GM23248 (cell line): ENCODE measurements around the gene GGT6.
A peak's percentile ranks its signal among the peaks of the same experiment; 100 is the strongest.

Experiments
- EZH2 ChIP-seq: fragments of 200-600 bp; sonication (generic); IDR thresholded peaks from 2 replicates; pipeline ENCODE4 v1.6.1; 2018; ENCODE audit warnings: antibody characterized with exemption, mild to moderate bottlenecking; ENCODE audit not compliant: insufficient read depth, poor library complexity, severe bottlenecking
- EZH2phosphoT487 ChIP-seq: fragments of 200-600 bp; sonication (generic); IDR thresholded peaks from 2 replicates; pipeline ENCODE4 v1.6.1; 2018; ENCODE audit warnings: antibody characterized with exemption, moderate library complexity, mild to moderate bottlenecking, low read depth; ENCODE audit not compliant: insufficient read depth

DNA sequence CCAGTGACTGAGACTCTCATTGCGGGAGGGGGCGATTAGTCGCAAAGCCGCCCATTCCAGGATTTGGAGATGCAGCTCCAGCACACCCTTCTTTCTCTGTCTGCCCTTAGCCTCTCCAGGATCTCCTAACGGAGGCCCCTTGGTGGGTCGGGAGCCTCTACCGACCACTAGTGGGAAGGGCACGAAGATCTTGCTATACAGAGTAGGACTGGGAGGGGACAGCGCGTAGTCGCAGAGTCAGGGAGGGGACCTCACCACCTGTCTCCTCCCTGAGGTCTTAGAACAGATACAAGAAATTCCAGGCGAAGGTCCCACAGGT is 23.4 kb upstream of the GGT6 start:
- TF ChIP-seq EZH2: peak; percentile 84
- no peak for TF ChIP-seq EZH2phosphoT487
